Trophoblast cell (in vitro differentiated cells and primary cell): ENCODE measurements around the gene MED29.

Experiments
- DNase-seq, 2 donors: peaks; one replicate each; pipeline ENCODE4 v3.0.0-alpha.2; 2016
- H2AFZ ChIP-seq: 2 replicates; pipeline ENCODE4 v1.6.1; 2013; ENCODE audit warnings: low read length, moderate library complexity, mild to moderate bottlenecking; ENCODE audit not compliant: insufficient read depth, poor library complexity
- H2AK5ac ChIP-seq: 2 replicates; pipeline ENCODE4 v1.6.1; 2013; ENCODE audit warnings: mild to moderate bottlenecking, low read length
- H2BK120ac ChIP-seq: 2 replicates; pipeline ENCODE4 v1.6.1; 2013; ENCODE audit warnings: low read length, mild to moderate bottlenecking, moderate library complexity; ENCODE audit not compliant: insufficient read depth, poor library complexity
- H2BK12ac ChIP-seq: 2 replicates; pipeline ENCODE4 v1.6.1; 2013; ENCODE audit warnings: mild to moderate bottlenecking, low read length, moderate library complexity
- H2BK5ac ChIP-seq: 2 replicates; pipeline ENCODE4 v1.6.1; 2013; ENCODE audit warnings: low read length, low read depth, moderate library complexity, mild to moderate bottlenecking; ENCODE audit not compliant: poor library complexity
- H3K14ac ChIP-seq: 2 replicates; pipeline ENCODE4 v1.6.1; 2013; ENCODE audit warnings: mild to moderate bottlenecking, low read length
- H3K18ac ChIP-seq: 2 replicates; pipeline ENCODE4 v1.6.1; 2013; ENCODE audit warnings: mild to moderate bottlenecking, low read length
- H3K23ac ChIP-seq: 2 replicates; pipeline ENCODE4 v1.6.1; 2013; ENCODE audit warnings: low read length
- H3K27ac ChIP-seq: 2 replicates; pipeline ENCODE4 v1.5.1; 2013; ENCODE audit warnings: low read depth, mild to moderate bottlenecking, inconsistent platforms, low read length, moderate library complexity
- H3K27me3 ChIP-seq: 2 replicates; pipeline ENCODE4 v1.6.1; 2013; ENCODE audit warnings: inconsistent platforms, mild to moderate bottlenecking, low read length, moderate library complexity; ENCODE audit not compliant: insufficient read depth
- H3K36me3 ChIP-seq, 2 experiments: 1 replicate in 1 of 2; 2 replicates in 1 of 2; pipeline ENCODE4 v1.6.1; 2013; ENCODE audit warnings: low read length in 2 of 2, mild to moderate bottlenecking in 2 of 2, moderate library complexity in 1 of 2; ENCODE audit not compliant: insufficient read depth in 2 of 2, control insufficient read depth in 1 of 2
- H3K4ac ChIP-seq: 2 replicates; pipeline ENCODE4 v1.6.1; 2013; ENCODE audit warnings: low read depth, mild to moderate bottlenecking, low read length, moderate library complexity
- H3K4me1 ChIP-seq, 2 experiments: 1 replicate in 1 of 2; 2 replicates in 1 of 2; pipeline ENCODE4 v1.6.1; 2013; ENCODE audit warnings: low read length in 2 of 2, mild to moderate bottlenecking in 2 of 2, moderate library complexity in 1 of 2; ENCODE audit not compliant: insufficient read depth in 2 of 2, control insufficient read depth in 1 of 2
- H3K4me2 ChIP-seq: 2 replicates; pipeline ENCODE4 v1.6.1; 2013; ENCODE audit warnings: inconsistent platforms, mild to moderate bottlenecking, low read length, moderate library complexity
- H3K4me3 ChIP-seq: 2 replicates; pipeline ENCODE4 v1.5.1; 2013; ENCODE audit warnings: mild to moderate bottlenecking, low read depth, low read length, inconsistent platforms
- H3K79me1 ChIP-seq: one replicate; pipeline ENCODE4 v1.6.1; 2013; ENCODE audit warnings: low read length
- H3K79me2 ChIP-seq: 2 replicates; pipeline ENCODE4 v1.6.1; 2013; ENCODE audit warnings: low read length, mild to moderate bottlenecking; ENCODE audit not compliant: control insufficient read depth, insufficient read depth, poor library complexity
- H3K9ac ChIP-seq: 2 replicates; pipeline ENCODE4 v1.6.1; 2013; ENCODE audit warnings: mild to moderate bottlenecking, low read length
- H3K9me3 ChIP-seq: 2 replicates; pipeline ENCODE4 v1.6.1; 2013; ENCODE audit warnings: low read depth, mild to moderate bottlenecking, control low read depth, inconsistent platforms, low read length; ENCODE audit not compliant: insufficient read depth
- H4K12ac ChIP-seq: 2 replicates; pipeline ENCODE4 v1.6.1; 2013; ENCODE audit warnings: low read depth, mild to moderate bottlenecking, low read length, moderate library complexity
- H4K8ac ChIP-seq: 2 replicates; pipeline ENCODE4 v1.6.1; 2013; ENCODE audit warnings: low read depth, mild to moderate bottlenecking, low read length, moderate library complexity
- H4K91ac ChIP-seq: one replicate; pipeline ENCODE4 v1.6.1; 2013; ENCODE audit warnings: low read depth, mild to moderate bottlenecking, low read length, moderate library complexity
- WGBS: extraction: QIAGEN DNeasy Blood & Tissue Kit; methylation state at CpG from one replicate; pipeline ENCODE4 v1.1.7; 2013; ENCODE audit warnings: missing lambda C conversion rate; ENCODE audit not compliant: insufficient read length, insufficient coverage; ENCODE audit errors: extremely low coverage; 5-methylcytosine and 5-hydroxymethylcytosine counted together

The MED29 gene

DNA sequence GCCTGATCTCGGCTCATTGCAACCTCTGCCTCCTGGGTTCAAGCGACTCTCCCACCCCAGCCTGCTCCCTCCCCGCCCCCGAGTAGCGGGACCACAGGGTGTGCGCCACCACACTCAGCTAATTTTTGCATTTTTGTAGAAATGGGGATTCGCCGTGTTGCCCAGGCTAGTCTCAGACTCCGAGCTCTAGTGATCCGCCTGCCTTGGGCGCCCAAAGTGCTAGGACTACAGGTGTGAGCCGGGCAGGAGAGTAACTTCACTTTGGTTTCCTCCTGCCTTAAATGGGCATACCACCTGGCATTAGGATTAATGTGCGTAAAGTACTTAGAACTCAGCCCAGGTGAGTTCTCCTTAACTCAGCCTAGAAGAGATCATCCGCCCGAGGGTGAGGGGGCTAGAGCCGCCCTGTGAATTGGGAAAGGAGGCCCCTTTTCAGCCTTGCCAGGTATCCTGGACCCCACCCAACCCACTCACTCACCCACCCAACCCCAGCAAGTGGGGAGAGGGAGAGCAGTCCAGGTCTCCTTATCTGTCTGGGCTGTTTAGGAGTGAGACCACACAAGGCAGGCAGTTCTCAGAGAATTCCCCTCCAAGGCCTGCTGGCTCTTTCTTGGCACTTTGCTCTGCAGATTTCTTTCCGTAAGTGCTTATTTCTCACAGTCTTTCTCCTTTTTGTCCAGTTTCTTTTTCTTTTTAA is 14.2 kb downstream of the MED29 start:
- Histone ChIP-seq H3K14ac (no peak overlapping the region), H3K4me2 (no peak overlapping the region), H3K18ac (no peak overlapping the region), H3K27me3 (no peaks in the 10 kb centered on the region), H2BK12ac (no peak overlapping the region), H4K91ac (no peak overlapping the region), H2AFZ (no peak overlapping the region), H3K9me3 (no peaks in the 10 kb centered on the region), H3K23ac (no peak overlapping the region), H3K79me2 (peaks cover 34% of the 10 kb centered on the region), H3K4ac (no peak overlapping the region), H4K8ac (no peak overlapping the region), H2AK5ac (no peak overlapping the region), H3K4me1 (peaks cover 30 to 46% of the 10 kb centered on the region in 2 experiments), H3K79me1 (peaks cover 42% of the 10 kb centered on the region), H2BK5ac (no peak overlapping the region), H3K4me3 (no peak overlapping the region), H2BK120ac (no peak overlapping the region), H3K9ac (no peak overlapping the region), H3K36me3 (peaks cover 12 to 13% of the 10 kb centered on the region in 2 experiments), H4K12ac (no peak overlapping the region), H3K27ac (no peak overlapping the region)
- no peak for DNase-seq
- no CpG with 5 or more reads among the region's 17 CpGs for WGBS

DNA sequence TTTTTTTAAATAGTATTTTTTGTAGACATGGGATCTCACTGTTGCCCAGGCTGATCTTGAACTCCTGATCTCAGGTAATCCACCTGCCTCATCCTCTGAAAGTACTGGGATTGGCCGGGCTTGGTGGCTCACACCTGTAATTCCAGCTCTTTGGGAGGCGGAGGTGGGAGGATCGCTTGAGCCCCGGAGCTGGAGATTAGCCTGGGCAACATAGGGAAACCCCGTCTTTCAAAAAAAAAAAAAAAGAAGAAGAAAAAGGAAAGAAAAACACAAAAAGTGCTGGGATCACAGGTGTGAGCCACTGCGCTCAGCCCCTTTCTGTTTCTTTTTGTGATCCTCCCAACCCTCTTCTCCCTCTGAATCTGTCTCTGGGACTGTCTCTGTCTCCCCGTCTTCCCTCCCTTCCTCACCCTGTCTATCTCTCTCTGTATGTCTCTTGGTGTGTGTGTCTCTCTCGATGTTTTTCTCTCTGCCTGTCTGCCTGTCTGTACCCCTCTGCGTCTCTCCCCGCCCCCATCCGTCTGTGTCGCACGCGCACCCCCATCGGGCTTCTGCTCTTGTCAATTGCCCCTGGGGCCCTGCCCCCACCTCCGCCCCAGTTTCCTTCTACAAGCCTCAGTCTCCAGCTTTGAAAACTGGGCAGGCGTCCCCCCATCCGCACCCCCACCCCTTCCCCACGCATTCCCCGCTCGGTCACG is 14.9 kb downstream of the MED29 start:
- Histone ChIP-seq H4K12ac (no peak overlapping the region), H3K9ac (peak overlapping the region; percentile 25), H3K9me3 (no peaks in the 10 kb centered on the region), H3K4me2 (peak overlapping the region; percentile 63), H3K18ac (peak overlapping the region; percentile 25), H3K4ac (peak overlapping the region; percentile 44), H2AK5ac (peak overlapping the region; percentile 11), H2BK120ac (peak overlapping the region; percentile 37), H3K4me3 (peak overlapping the region; percentile 62), H2BK12ac (peak overlapping the region; percentile 27), H3K27me3 (no peaks in the 10 kb centered on the region), H4K8ac (peak overlapping the region; percentile 49), H3K27ac (peak overlapping the region; percentile 7), H3K4me1 (peaks cover 35 to 51% of the 10 kb centered on the region in 2 experiments), H2AFZ (no peak overlapping the region), H3K79me2 (peaks cover 35% of the 10 kb centered on the region), H3K23ac (no peak overlapping the region), H4K91ac (peak overlapping the region; percentile 59), H3K14ac (peak overlapping the region; percentile 64), H2BK5ac (peak overlapping the region; percentile 13), H3K79me1 (peaks cover 45% of the 10 kb centered on the region), H3K36me3 (peaks cover 12 to 13% of the 10 kb centered on the region in 2 experiments)
- no CpG with 5 or more reads among the region's 22 CpGs for WGBS
- peak in 1 of 2 donors; percentile 27 for DNase-seq

DNA sequence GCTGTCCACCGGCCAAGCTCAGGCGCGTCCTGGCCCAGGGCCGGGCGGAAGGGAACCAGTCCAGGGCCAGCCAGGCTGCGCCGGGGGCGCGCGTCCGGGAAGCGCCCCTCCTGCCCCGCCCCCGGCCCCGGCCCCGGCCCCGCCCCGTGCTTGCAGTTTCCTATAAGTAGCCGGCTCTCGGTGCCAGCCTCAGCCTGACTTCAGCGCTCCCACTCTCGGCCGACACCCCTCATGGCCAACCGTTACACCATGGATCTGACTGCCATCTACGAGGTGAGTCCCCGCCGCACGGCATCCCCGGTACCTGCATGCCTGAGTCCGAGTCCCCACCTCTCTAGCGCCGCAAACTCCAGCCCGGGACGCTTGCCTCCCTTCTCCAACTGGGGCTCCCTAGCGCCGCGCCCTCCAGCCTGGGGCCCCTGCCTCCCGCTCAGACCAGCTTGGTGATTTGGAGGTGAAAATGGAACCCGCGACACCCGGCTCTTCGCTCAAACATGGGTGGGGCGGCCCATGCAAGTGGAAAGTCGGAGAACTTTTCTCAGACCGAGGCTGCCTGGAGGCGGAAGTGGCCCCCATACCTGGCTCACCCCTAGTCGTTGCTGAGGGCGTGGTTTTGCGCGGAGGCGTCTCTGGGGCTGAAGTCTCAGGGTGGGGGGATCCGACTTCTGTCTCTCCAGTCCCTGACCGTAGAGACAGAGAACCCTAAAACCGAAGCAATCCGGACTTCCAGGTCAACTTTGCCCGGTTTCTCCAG is 15.7 kb downstream of the MED29 start, which contains the start of gene ZFP36:
TSS of gene ZFP36 (plus strand) at position 192 of the 754 bp plus-strand sequence. CDS start at position 250, 58 bp downstream.
- Histone ChIP-seq H3K79me2 (peaks cover 35% of the 10 kb centered on the region), H3K9ac (peak within 1 kb of the TSS; percentile 97), H3K23ac (no peak within 1 kb of the TSS), H2BK120ac (peak within 1 kb of the TSS; percentile 89), H3K4me1 (peaks cover 30 to 48% of the 10 kb centered on the region in 2 experiments), H2BK5ac (peak within 1 kb of the TSS; percentile 90), H2AFZ (peak within 1 kb of the TSS; percentile 19), H3K79me1 (peaks cover 45% of the 10 kb centered on the region), H3K9me3 (no peaks in the 10 kb centered on the region), H4K8ac (peak within 1 kb of the TSS; percentile 87), H3K36me3 (peaks cover 12 to 13% of the 10 kb centered on the region in 2 experiments), H3K18ac (peak within 1 kb of the TSS; percentile 98), H4K12ac (peak within 1 kb of the TSS; percentile 77), H2AK5ac (peak within 1 kb of the TSS; percentile 99), H3K27ac (peak within 1 kb of the TSS; percentile 94), H4K91ac (peak within 1 kb of the TSS; percentile 93), H2BK12ac (peak within 1 kb of the TSS; percentile 79), H3K4me3 (peak within 1 kb of the TSS; percentile 96), H3K4me2 (peak within 1 kb of the TSS; percentile 81), H3K14ac (peak within 1 kb of the TSS; percentile 99), H3K27me3 (no peaks in the 10 kb centered on the region), H3K4ac (peak within 1 kb of the TSS; percentile 100)
- WGBS, result no CpG with 5 or more reads among the region's 56 CpGs
- peak; percentile 69 to 84 for DNase-seq

DNA sequence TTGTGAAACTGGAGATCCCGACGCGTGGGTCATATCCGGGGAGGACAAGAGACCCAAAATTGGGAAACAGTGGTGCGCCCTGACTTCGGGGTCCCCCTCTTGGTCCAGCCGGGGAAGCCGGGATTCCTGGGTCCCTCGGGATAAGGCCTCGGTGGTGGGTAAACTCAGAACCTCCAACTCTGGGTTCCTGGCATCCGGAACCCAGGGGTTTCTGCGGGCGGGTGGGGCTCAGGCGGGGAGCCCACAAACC is 16.2 kb downstream of the MED29 start:
- peak overlapping the region; percentile 93 for H4K91ac ChIP-seq
- H4K8ac ChIP-seq, result peak overlapping the region; percentile 87
- peak overlapping the region; percentile 90 for H2BK5ac ChIP-seq
- no peaks in the 10 kb centered on the region for H3K9me3 ChIP-seq
- no peaks in the 10 kb centered on the region for H3K27me3 ChIP-seq
- peak overlapping the region; percentile 96 for H3K4me3 ChIP-seq
- peak overlapping the region; percentile 99 for H3K14ac ChIP-seq
- peak overlapping the region; percentile 77 for H4K12ac ChIP-seq
- no peak overlapping the region for H3K23ac ChIP-seq
- peak overlapping the region; percentile 81 for H3K4me2 ChIP-seq
- H3K36me3 ChIP-seq, result peaks cover 12 to 13% of the 10 kb centered on the region in 2 experiments
- no peak overlapping the region for H2BK12ac ChIP-seq
- DNase-seq, result no peak
- peaks cover 35% of the 10 kb centered on the region for H3K79me2 ChIP-seq
- peaks cover 26 to 43% of the 10 kb centered on the region in 2 experiments for H3K4me1 ChIP-seq
- H2AK5ac ChIP-seq, result peak overlapping the region; percentile 99
- no CpG with 5 or more reads among the region's 14 CpGs for WGBS
- H2AFZ ChIP-seq, result no peak overlapping the region
- peak overlapping the region; percentile 94 for H3K27ac ChIP-seq
- H3K18ac ChIP-seq, result peak overlapping the region; percentile 98
- H3K9ac ChIP-seq, result peak overlapping the region; percentile 97
- peaks cover 43% of the 10 kb centered on the region for H3K79me1 ChIP-seq
- peak overlapping the region; percentile 100 for H3K4ac ChIP-seq
- H2BK120ac ChIP-seq, result peak overlapping the region; percentile 89
